ENCODE data around the gene ALMS1.

ALMS1 gene

GRCh38 chr2:73654175-73654574 is 268.5 kb downstream of the ALMS1 start:
- TF ChIP-seq, protein P1, sequence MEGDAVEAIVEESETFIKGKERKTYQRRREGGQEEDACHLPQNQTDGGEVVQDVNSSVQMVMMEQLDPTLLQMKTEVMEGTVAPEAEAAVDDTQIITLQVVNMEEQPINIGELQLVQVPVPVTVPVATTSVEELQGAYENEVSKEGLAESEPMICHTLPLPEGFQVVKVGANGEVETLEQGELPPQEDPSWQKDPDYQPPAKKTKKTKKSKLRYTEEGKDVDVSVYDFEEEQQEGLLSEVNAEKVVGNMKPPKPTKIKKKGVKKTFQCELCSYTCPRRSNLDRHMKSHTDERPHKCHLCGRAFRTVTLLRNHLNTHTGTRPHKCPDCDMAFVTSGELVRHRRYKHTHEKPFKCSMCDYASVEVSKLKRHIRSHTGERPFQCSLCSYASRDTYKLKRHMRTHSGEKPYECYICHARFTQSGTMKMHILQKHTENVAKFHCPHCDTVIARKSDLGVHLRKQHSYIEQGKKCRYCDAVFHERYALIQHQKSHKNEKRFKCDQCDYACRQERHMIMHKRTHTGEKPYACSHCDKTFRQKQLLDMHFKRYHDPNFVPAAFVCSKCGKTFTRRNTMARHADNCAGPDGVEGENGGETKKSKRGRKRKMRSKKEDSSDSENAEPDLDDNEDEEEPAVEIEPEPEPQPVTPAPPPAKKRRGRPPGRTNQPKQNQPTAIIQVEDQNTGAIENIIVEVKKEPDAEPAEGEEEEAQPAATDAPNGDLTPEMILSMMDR (IDR thresholded peaks at IDR 0.05), result no peak
